H54 (cell line): ENCODE data around the gene KLHL6.

Experiments used
- DNase-seq: peaks from one replicate; pipeline ENCODE4 v3.0.0; 2011; ENCODE audit warnings: low spot score, mixed read lengths; ENCODE audit not compliant: insufficient read length
- FAIRE-seq: peaks from 3 replicates; lab custom pipeline; 2011; peaks lifted over from hg19 to GRCh38; lab: Jason Lieb, UNC
- POLR2A ChIP-seq: IDR thresholded peaks from 2 replicates; pipeline ENCODE4 v1.6.1; 2011; ENCODE audit warnings: low read depth, mild to moderate bottlenecking, low read length

KLHL6 gene, protein sequence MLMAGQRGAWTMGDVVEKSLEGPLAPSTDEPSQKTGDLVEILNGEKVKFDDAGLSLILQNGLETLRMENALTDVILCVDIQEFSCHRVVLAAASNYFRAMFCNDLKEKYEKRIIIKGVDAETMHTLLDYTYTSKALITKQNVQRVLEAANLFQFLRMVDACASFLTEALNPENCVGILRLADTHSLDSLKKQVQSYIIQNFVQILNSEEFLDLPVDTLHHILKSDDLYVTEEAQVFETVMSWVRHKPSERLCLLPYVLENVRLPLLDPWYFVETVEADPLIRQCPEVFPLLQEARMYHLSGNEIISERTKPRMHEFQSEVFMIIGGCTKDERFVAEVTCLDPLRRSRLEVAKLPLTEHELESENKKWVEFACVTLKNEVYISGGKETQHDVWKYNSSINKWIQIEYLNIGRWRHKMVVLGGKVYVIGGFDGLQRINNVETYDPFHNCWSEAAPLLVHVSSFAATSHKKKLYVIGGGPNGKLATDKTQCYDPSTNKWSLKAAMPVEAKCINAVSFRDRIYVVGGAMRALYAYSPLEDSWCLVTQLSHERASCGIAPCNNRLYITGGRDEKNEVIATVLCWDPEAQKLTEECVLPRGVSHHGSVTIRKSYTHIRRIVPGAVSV

DNA sequence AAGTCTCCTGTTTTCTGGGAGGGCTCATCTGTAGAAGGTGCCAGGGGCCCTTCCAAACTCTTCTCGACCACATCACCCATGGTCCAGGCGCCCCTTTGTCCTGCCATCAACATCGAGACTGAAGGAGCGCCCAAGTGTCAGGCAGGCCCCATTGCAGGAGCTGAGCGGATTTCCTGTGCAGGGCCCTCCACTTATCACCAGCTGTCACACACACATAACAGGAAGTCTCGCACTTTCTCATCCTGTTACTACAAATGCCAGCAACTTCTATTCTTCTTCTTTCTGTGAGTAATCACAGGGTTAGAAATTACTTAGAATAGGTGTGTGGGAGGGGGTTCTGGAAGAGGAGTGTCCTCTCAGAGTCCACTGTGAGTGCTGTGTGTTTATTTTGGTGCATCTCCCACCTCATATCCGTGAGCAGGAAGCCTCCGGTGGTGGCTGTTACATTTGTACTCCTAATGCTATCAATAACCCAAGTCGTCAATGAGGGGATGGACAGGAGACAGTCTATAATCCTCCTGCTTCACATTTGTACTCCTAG lies at the start of gene KLHL6:
TSS of gene KLHL6 (minus strand) at position 166 of the 541 bp plus-strand sequence. CDS start at position 113, 53 bp downstream.
- DNase-seq = no peak
- TF ChIP-seq POLR2A = no peak
- FAIRE-seq = no peak

DNA sequence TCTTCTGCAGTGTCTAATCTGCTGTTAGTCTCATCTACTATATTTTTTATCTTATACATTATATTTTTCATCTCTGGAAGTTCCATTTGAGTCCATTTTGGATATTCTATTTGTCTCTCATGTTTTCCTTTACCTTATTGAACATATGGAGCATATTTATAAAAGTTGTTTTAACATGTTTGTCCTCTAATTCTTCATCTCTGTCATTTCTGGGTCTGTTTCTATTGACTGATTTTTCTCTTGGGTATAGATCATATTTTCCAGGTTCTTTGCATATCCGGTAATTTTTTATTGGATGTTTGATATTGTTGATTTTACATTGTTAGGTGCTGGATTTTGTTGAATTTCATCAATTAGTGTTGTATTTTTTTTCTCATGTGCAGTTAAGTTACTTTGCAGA lies 42.5 kb upstream of the KLHL6 start:
- FAIRE-seq = no peak
- TF ChIP-seq POLR2A = no peak
- no peak for DNase-seq

DNA sequence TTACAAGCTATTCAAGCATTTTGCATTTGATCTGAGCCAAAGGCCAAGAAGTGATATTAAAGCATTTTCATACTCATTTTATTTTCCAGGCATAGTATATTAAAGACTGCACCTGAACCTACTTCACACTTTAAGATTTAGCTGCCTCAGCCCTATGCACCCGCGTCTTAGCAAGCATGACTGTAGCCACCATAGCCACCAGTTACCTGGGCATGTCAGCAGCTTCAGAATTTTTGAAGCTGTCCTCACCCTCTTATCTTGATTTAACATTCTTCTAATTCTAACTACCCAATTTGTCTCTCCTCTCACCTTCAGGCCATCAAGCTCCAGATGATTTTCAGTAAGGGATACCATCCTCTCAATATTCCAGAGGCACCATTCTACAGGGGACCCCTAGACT lies 39.1 kb upstream of the KLHL6 start:
- FAIRE-seq (no peak), DNase-seq (no peak)
- no peak for TF ChIP-seq POLR2A

DNA sequence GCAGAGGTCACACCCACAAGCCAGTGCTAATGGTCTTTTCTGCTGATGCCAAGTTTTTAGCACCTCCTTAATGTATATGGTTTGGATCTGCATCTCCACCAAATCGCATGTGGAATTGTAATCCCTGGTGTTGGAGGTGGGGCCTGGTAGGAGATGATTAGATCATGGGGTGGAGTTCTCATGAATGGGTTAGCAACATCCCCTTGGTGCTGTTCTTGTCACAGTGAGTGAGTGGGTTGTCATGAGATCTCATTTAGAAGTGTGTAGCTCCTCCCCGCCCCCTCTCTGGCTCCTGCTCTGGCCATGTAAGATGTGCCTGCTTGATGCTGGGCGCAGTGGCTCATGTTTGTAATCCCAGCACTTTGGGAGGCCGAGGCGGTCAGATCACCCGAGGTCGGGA lies 37.3 kb upstream of the KLHL6 start:
- TF ChIP-seq POLR2A = no peak
- no peak for FAIRE-seq

DNA sequence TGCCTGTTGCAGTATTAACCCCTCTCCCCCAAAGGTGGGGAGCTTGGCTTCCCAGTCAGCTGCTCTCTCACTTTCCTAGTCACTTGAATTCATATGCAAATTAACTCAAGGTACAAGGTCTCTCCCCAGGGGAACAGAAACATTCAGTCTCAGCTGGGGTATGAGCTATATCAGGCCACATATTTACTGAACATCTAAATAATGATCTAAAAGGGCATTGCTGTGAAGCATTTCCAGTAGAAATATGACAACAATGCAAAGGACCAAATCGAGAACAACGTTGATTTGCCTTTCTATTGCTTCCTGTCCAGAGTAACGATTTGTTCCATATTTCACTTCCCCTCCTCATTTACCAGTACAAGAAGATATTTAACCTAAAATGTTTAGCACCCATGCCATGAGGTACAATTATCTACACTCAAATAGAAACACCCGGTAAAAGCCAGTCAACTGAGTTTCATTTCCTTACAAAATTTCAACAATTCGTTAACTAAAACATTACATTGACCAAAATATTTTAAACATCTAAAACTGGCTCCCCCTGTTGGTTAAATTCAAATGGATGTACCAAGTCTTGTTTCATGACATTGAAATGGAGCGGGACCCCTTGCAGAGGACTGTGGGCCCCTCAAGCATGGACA lies 36.5 kb upstream of the KLHL6 start:
- no peak for FAIRE-seq
- TF ChIP-seq POLR2A = no peak
- DNase-seq = no peak

More for the DNA sequence above, 37.3 kb upstream of the KLHL6 start:
- DNase-seq = no peak

DNA sequence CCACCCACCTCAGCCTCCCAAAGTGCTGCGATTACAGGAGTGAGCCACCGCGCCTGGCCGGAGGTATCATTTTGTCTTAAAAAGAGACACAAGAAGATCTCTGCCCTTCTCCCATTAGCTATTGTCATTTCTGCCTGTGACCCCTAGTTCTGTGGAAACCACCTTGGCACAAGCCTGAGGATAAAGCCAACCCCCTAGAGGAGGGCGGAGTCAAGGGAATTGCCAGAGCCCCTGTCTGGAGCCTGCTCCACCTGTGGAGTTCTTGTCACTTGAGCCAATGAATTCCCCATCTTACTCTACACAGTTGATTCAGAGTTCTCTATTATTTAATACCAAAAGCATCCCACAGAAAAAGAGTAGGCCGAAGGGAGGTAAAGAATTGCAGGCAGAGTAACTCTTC lies 34.9 kb upstream of the KLHL6 start:
- FAIRE-seq (no peak), DNase-seq (no peak)
- no peak for TF ChIP-seq POLR2A

DNA sequence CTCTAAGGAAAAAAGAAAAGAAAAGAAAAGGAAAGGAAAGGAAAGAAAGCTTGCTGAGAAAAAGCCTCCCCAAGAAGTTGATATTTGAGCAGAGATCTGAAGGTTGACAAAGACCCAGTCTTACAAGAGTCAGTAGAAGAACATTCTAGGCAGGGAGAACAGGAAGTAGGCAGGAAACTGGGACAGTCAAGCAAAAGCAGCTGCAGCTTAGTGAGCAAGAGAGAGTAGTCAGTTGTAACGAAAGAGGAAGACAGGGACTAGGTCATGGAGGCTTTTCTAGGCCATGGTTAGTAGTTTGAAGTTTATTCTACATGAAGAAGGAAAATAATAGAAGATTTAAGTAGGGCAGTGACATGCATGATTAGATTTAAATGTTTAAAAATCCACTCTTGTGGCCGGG lies 31.8 kb upstream of the KLHL6 start:
- no peak for DNase-seq
- FAIRE-seq = no peak

DNA sequence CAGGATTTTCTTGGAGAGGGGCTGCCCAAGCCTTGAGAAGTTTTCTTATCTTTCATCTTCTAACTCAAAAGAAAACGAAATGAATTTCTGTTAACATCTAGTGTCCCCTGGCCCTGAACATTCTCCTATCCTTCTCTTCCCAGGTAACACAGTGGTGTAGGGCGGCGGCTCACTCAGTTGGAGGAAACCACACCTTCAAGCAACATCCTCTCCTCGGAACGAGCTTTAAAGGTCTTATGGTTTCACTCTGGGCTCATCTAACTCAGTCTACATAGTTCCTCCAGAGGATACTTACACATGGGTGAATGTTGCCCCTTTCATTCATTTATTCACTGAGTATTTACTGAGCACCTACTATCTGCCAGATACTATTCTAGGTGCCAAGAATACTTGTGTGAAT lies 31.0 kb upstream of the KLHL6 start:
- DNase-seq (no peak), FAIRE-seq (no peak)
- no peak for TF ChIP-seq POLR2A

More for the DNA sequence above, 31.8 kb upstream of the KLHL6 start:
- no peak for TF ChIP-seq POLR2A

DNA sequence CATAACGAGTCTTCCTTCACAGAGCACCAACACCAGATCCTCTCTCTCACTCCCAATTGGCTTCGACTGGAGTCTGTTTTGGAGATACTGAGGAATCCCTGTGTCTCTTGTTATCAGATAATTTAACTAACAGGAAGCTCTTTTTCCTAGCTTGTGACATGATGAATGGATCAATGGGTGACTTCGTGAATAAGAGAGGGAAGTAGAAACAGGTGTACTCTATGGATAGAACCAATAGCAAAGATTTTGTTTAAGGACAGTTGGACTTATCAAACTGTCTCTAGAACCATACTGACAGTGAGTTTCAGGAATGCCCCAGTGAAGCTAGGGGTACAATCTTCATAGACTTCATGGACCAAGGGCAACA lies 29.4 kb upstream of the KLHL6 start:
- no peak for TF ChIP-seq POLR2A
- DNase-seq (no peak), FAIRE-seq (no peak)

DNA sequence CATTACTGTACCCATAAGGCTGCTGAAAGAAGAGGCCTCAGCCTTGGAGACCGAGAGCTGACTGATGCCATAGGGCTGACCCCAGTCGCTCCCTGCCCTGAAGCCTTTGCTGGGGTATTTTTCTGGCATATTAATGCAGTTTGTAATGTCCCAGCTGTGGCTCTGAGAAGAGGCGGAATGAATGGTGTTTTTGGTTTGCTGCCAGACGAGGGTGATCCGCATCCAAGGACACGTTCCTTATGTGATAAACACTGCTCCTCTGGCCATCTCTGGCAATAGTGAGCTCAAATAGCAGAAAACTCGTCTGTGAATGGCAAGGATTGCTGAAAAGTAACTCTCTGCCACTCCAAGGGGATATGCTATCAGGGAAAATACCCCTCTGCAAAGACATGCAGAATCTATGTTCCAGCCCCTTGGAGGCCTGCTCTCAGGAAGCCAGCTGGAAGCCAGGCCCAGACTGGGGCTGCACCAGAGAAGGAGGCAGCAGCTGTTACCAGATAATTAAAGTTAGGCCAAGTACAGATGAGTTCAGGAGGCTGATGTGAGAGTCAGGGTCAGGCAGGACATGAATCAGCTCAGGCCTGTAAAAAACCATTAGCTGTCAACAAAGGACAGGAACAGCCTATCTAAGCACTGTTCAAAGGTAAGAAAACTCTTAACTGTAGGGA lies 28.9 kb upstream of the KLHL6 start:
- DNase-seq (no peak), FAIRE-seq (no peak)
- no peak for TF ChIP-seq POLR2A

DNA sequence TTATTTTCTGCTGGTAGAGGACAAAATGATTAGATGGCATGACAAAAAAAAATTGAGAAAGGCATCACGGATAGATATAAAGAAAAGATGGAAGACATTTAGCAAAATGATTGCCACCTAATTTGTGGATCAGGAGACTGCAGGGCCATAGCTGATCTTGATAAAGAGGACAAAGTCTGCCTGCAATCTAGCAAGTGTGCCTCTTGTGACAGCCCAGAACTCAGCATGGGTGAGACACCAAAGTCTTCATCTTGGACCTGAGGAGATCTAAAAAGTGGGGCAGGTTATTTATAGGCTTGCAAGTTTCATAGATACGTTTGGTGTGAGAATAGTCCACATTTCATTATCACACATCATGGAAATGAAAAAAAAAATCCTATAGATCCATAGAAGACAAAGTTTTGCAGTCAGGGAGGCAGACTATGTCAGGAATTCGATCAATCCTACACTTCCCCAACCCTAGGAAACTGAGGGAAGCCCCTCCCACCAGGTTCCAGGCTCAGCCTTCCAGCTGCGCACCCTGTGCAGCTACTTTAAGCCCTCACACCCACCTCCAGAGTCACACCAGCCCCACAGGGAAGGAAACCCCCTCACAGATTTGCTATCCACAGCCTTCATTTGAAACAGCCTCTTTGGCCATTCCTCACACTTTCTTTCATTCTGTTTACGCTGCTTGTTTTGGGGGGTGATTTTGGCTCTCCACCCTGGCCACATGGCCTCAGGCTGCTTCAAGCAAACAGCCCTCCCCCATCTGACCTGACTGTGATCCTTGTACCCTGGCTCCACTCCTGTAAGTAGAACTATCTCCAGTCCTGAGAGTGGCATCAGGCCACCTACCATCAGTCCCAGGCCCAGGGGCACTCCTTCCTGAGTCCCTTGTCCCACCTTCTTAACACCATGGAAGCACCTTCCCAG lies 28.1 kb upstream of the KLHL6 start:
- DNase-seq = no peak
- no peak for FAIRE-seq
- no peak for TF ChIP-seq POLR2A

DNA sequence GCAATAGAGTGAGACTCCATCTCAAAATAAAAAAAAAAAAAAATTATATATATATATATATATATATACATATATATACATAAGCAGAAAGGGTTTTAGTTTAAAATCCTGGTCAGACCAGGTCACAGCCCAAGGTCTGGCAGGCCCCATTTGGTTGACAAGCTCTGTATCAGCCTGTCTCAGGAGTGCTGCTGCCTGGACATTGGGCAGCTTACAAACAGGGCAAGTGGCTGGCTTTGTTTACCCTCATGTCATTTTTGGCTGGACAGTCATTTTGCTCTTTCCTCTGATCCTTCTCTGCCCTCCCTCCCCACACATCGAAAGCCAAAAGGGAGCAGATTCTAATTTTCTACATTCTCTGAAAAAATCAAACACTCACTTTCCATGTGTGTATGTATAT lies 26.7 kb upstream of the KLHL6 start:
- DNase-seq = no peak
- FAIRE-seq = no peak
- no peak for TF ChIP-seq POLR2A

DNA sequence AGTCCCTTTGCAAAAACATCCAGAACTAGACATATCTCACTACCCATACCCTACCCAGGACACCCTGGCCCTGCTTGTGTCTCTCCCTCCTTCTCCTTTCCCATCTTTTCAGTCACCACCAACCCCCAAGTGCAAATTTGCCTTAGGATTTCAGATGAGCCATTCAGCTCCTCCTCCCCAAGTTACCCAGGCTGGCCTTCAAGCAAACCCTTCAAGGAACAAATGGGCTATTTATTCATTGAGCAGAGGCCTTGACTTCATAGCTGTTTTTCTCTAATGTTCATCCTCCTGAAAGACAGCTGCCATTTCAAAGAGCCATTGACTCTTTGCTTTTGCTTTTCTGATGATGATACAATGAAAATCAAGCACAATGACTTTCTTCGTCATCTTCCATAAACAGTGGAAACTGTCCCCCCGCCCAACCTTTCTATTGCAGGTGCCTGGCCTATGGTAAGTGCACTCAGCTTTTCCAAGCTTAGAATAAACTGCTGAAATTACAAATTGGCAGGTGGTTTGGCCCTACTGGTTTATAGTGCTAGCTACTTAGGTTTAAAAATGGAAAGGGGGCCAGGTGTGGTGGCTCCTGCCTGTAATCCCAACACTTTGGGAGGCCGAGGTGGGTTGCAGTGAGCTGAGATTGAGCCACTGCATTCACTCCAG lies 26.1 kb upstream of the KLHL6 start:
- FAIRE-seq (no peak), DNase-seq (no peak)
- TF ChIP-seq POLR2A = no peak
